ENCODE data around the gene NEURL2.
"Not testable (repeated sequence)": the region's sequence is repeated elsewhere in the genome, so short reads cannot be mapped to it uniquely, and the experiment has no call there.

DNA sequence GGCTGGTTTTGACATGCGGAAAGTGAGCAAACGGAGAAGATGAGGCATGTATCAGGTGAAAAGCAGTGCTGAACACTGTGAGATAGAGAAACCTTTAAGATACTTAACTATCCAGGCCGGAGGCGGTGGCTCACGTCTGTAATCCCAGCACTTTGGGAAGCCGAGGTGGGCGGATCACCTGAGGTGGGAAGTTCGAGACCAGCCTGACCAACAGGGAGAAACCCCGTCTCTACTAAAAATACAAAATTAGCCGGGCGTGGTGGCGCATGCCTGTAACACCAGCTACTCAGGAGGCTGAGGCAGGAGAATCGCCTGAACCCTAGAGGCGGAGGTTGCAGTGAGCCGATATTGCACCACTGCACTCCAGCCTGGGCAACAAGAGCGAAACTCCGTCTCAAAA lies 40.7 kb upstream of the NEURL2 start:
- TF ChIP-seq CTCF (IDR thresholded peaks at IDR 0.05; ENCODE audit: borderline replicate concordance, extremely low read depth, low read length, poor library complexity, severe bottlenecking); EZH2 (IDR thresholded peaks at IDR 0.05; ENCODE audit: borderline replicate concordance, low read depth, low read length, severe bottlenecking): not testable (repeated sequence)

Measured in DND-41 (cell line).